ENCODE data around the gene ITGA2.
A peak's percentile ranks its signal among the peaks of the same experiment; 100 is the strongest.
"Not testable (repeated sequence)": the region's sequence is repeated elsewhere in the genome, so short reads cannot be mapped to it uniquely, and the experiment has no call there.

Gene ITGA2

DNA sequence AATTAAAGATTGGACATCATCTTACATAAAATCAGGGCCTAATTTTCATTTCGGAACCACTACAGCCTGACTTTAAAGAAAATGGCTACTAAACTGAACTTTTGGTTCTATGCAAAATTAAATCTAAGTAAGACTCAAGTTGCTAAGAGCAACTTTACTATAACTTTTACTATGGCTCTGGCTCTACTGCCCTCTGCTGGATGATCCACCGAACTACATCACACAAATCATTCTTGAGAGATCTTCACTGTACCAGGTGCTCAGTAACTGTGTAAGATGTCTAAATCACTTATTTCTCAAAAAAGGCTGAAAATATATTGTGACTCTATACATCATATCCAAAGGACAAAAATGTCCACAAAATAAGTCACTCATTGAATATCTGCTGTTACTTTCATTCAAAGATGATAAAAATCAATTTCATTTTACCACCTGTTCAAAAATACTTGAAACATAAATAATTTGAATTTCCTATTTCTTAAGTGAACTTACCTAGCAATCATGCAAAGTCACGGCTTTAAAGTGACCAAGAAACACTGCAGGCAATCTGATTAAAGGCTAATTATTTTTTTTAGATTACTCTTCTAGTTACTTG is 106.9 kb downstream of the ITGA2 start:
- no peak for DNase-seq (ENCODE audit: low read depth, low spot score)
- H3K36me3 ChIP-seq (ENCODE audit: insufficient read depth, low read length): peaks cover 42% of the 10 kb centered on the region
- no peak overlapping the region for H3K4me3 ChIP-seq
- no peak overlapping the region for H3K27ac ChIP-seq
- no peaks in the 10 kb centered on the region for H3K9me3 ChIP-seq (ENCODE audit: low read depth, low read length)
- H3K9ac ChIP-seq (ENCODE audit: insufficient read length): no peak overlapping the region
- TF ChIP-seq EZH2 (IDR thresholded peaks at IDR 0.05) (no peak), FOXP2 (optimal IDR thresholded peaks at IDR 0.05; ENCODE audit: control extremely low read depth, extremely low read length, insufficient read depth) (no peak)

DNA sequence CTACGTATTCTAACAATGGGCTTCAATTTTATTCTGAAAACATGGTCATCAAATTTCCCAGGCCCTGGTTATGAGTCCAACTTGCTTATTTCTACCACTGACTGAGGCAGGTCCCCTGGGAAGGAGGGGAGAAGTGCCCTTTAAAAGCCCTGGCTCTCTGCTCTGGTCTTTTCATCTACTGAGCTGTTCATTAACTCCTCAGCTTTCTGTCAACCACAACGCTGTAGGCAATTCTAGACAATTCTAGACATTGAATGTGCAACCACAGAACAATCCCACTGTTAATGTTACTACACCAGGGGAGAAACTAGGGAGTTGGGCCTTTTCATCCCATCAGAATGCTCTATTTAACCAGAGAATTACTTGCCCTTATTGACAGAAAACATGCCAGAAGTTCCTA is 110.4 kb downstream of the ITGA2 start:
- Histone ChIP-seq H3K27ac (no peak overlapping the region), H3K9me3 (ENCODE audit: low read depth, low read length) (no peaks in the 10 kb centered on the region), H3K4me3 (no peak overlapping the region), H3K36me3 (ENCODE audit: insufficient read depth, low read length) (peaks cover 58% of the 10 kb centered on the region), H3K9ac (ENCODE audit: insufficient read length) (no peak overlapping the region)
- TF ChIP-seq FOXP2 (optimal IDR thresholded peaks at IDR 0.05; ENCODE audit: control extremely low read depth, extremely low read length, insufficient read depth) (no peak), POLR2AphosphoS5 (IDR thresholded peaks at IDR 0.05; ENCODE audit: borderline replicate concordance, low read depth, low read length) (no peak), EZH2 (IDR thresholded peaks at IDR 0.05) (no peak)
- DNase-seq (ENCODE audit: low read depth, low spot score): no peak

DNA sequence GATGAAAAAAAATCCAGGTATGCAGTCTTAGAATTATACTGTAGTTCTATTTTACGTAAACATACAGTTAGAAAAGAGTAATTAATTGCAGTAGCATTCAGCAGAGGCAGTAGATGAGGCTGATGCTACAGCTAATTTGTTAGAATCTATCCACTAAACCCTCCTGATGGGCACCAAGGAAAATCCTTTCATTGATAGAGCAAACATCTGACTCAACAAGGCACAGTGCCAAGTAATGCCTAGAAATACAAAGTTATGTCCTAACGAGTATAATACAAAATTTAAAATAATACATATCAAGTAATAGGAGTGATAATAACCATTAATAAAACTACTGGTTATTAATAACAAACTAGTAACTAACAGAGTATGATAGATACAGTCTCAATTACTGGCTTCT is 111.5 kb downstream of the ITGA2 start:
- DNase-seq (ENCODE audit: low read depth, low spot score): no peak
- TF ChIP-seq POLR2AphosphoS5 (IDR thresholded peaks at IDR 0.05; ENCODE audit: borderline replicate concordance, low read depth, low read length) (no peak), FOXP2 (optimal IDR thresholded peaks at IDR 0.05; ENCODE audit: control extremely low read depth, extremely low read length, insufficient read depth) (no peak)
- H3K9ac ChIP-seq (ENCODE audit: insufficient read length): no peak overlapping the region
- no peak overlapping the region for H3K4me3 ChIP-seq
- peaks cover 63% of the 10 kb centered on the region for H3K36me3 ChIP-seq (ENCODE audit: insufficient read depth, low read length)
- no peak overlapping the region for H3K27ac ChIP-seq
- no peaks in the 10 kb centered on the region for H3K9me3 ChIP-seq (ENCODE audit: low read depth, low read length)

DNA sequence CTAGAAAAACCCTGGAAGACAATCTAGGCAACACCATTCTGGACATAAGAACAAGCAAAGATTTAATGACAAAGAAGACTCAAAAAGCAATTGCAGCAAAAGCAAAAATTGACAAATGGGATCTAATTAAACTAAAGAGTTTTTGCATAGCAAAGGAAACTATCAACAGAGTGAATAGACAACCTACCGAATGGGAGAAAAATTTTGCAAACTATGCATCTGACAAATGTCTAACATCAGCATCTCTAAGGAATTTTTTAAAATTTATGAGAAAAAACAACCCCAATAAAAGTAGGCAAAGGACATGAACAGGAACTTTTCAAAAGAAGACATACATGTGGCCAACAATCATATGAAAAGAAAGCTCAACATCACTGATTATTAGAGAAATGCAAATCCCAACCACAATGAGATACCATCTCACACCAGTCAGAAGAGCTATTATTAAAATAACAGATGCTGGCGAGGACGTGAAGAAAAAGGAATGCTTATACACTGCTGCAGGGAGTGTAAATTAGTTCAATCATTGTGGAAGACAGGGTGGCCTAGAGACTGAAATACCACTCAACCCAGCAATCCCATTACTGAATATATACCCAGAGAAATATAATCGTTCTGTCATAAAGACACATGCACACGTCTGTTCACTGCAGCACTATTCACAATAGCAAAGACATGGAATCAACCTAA is 116.6 kb downstream of the ITGA2 start:
- TF ChIP-seq EZH2 (IDR thresholded peaks at IDR 0.05) (no peak), FOXP2 (optimal IDR thresholded peaks at IDR 0.05; ENCODE audit: control extremely low read depth, extremely low read length, insufficient read depth) (no peak), POLR2AphosphoS5 (IDR thresholded peaks at IDR 0.05; ENCODE audit: borderline replicate concordance, low read depth, low read length) (no peak)
- peaks cover 39% of the 10 kb centered on the region for H3K36me3 ChIP-seq (ENCODE audit: insufficient read depth, low read length)

DNA sequence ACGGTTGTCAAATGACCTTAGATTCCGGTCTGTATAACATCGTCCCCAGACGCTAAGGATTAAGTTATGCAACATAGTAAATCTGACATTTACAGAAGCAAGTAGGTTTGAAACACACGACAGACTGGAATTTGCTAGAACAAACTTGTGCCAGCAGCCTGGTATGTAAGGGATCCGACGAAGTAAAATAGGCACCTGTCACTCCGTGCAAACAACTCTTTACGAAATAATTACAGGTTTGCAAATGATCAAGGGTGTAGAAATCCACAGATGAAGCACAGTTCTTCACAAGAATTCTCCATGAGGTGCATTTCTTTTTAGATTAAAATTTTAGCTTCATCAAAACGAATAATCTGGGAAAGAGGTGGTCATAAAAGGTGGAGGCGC is 119.9 kb downstream of the ITGA2 start:
- Histone ChIP-seq H3K9me3 (ENCODE audit: low read depth, low read length) (no peaks in the 10 kb centered on the region), H3K36me3 (ENCODE audit: insufficient read depth, low read length) (peaks cover 25% of the 10 kb centered on the region), H3K27ac (no peak overlapping the region), H3K4me3 (peak overlapping the region; percentile 79), H3K9ac (ENCODE audit: insufficient read length) (peak overlapping the region; percentile 57)
- TF ChIP-seq FOXP2 (optimal IDR thresholded peaks at IDR 0.05; ENCODE audit: control extremely low read depth, extremely low read length, insufficient read depth) (no peak), POLR2AphosphoS5 (IDR thresholded peaks at IDR 0.05; ENCODE audit: borderline replicate concordance, low read depth, low read length) (no peak), EZH2 (IDR thresholded peaks at IDR 0.05) (no peak)
- no peak for DNase-seq (ENCODE audit: low read depth, low spot score)

More for the DNA sequence above, 116.6 kb downstream of the ITGA2 start:
- no peak overlapping the region for H3K9ac ChIP-seq (ENCODE audit: insufficient read length)
- H3K27ac ChIP-seq: no peak overlapping the region
- H3K9me3 ChIP-seq (ENCODE audit: low read depth, low read length): no peaks in the 10 kb centered on the region
- H3K4me3 ChIP-seq: no peak overlapping the region
- DNase-seq (ENCODE audit: low read depth, low spot score): no peak

DNA sequence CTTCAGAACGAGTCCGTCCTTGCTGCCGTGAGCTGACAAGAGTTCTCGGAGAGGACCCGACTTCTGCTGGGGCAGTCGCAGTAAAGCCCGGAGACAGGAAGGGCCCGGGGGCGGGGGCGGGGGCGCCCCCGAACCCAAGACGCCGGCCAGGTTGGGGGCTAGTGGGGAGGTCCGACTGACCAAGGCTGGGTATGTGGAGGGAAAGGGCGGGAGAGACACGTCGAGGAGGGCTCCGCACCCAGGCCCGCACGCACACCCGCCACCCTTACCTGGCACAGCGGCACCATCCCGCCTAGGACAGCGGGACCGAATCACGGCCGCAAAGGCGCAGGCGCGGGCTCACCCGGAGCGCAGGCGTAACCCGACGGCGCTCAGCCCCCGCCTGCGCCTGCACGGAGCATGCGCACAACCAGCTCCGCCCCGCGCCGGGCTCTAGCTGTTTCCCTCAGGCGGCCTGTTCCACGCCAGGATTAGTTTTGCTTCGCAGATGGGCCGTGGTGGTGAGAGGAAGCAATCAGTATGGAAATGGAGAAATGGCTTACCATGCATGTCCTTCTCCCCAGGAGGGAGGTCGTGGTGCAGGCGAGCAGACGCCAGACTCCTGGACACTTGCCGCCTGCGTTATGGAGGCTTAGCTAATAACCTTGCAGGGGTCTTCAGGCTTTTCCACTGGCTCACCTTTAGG is 120.4 kb downstream of the ITGA2 start, which contains the start of gene MOCS2:
Gene MOCS2 (minus strand): TSS at position 315 of the 685 bp plus-strand sequence. CDS start 2,583 bp downstream, outside the sequence.
- no peak for TF ChIP-seq FOXP2 (optimal IDR thresholded peaks at IDR 0.05; ENCODE audit: control extremely low read depth, extremely low read length, insufficient read depth)
- peak; percentile 93 for TF ChIP-seq POLR2AphosphoS5 (IDR thresholded peaks at IDR 0.05; ENCODE audit: borderline replicate concordance, low read depth, low read length)
- no peak for TF ChIP-seq EZH2 (IDR thresholded peaks at IDR 0.05)
- peak within 1 kb of the TSS; percentile 79 for H3K4me3 ChIP-seq
- peak within 1 kb of the TSS; percentile 69 for H3K9ac ChIP-seq (ENCODE audit: insufficient read length)
- DNase-seq (ENCODE audit: low read depth, low spot score): no peak
- no peak within 1 kb of the TSS for H3K27ac ChIP-seq
- peaks cover 20% of the 10 kb centered on the region for H3K36me3 ChIP-seq (ENCODE audit: insufficient read depth, low read length)
- no peaks in the 10 kb centered on the region for H3K9me3 ChIP-seq (ENCODE audit: low read depth, low read length)

DNA sequence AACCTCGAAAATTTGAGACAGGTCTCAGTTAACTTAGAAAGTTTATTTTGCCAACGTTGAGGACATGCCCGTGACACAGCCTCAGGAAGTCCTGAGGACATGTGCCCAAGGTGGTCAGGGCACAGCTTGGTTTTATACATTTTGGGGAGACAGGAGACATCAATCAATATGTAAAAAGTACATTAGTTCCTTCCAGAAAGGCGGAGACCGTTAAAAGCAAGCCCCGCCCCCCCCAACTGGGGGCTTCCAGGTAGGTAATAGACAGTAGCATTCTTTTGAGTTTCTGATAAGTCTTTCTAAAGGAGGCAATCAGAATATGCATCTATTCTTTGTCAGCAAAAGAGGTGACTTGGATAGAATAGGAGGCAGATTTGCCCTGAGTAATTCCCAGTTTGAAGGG is 121.0 kb downstream of the ITGA2 start:
- TF ChIP-seq POLR2AphosphoS5 (IDR thresholded peaks at IDR 0.05; ENCODE audit: borderline replicate concordance, low read depth, low read length) (no peak), FOXP2 (optimal IDR thresholded peaks at IDR 0.05; ENCODE audit: control extremely low read depth, extremely low read length, insufficient read depth) (no peak), EZH2 (IDR thresholded peaks at IDR 0.05) (no peak)
- no peak overlapping the region for H3K27ac ChIP-seq
- H3K4me3 ChIP-seq: peak overlapping the region; percentile 79

DNA sequence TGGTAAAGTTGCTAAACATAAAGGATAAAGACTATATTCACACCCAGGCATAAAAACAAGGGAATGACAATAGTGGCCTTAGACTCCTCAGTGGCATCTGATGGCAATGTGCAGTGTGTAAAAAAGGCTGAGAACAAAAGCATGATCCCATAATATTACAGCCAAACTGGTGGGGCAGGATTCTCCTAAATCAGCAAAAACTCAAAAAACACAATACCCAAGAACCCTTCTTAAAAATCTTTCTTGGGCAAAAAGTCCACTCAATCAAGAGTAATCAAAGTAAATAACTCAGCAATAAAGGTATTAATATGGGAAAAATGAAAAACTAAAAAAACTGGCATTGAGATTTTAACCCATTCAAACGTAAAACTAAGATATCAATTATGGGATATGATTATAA is 122.0 kb downstream of the ITGA2 start:
- no peaks in the 10 kb centered on the region for H3K9me3 ChIP-seq (ENCODE audit: low read depth, low read length)
- TF ChIP-seq EZH2 (IDR thresholded peaks at IDR 0.05) (no peak), FOXP2 (optimal IDR thresholded peaks at IDR 0.05; ENCODE audit: control extremely low read depth, extremely low read length, insufficient read depth) (no peak), POLR2AphosphoS5 (IDR thresholded peaks at IDR 0.05; ENCODE audit: borderline replicate concordance, low read depth, low read length) (no peak)
- no peak for DNase-seq (ENCODE audit: low read depth, low spot score)
- no peak overlapping the region for H3K9ac ChIP-seq (ENCODE audit: insufficient read length)
- peaks cover 10% of the 10 kb centered on the region; the same call in 1 of the 2 replicates for H3K36me3 ChIP-seq (ENCODE audit: insufficient read depth, low read length)
- no peak overlapping the region for H3K27ac ChIP-seq
- no peak overlapping the region for H3K4me3 ChIP-seq

More for the DNA sequence above, 121.0 kb downstream of the ITGA2 start:
- no peak for DNase-seq (ENCODE audit: low read depth, low spot score)
- peaks cover 15% of the 10 kb centered on the region; the same call in 1 of the 2 replicates for H3K36me3 ChIP-seq (ENCODE audit: insufficient read depth, low read length)
- no peaks in the 10 kb centered on the region for H3K9me3 ChIP-seq (ENCODE audit: low read depth, low read length)
- H3K9ac ChIP-seq (ENCODE audit: insufficient read length): peak overlapping the region; percentile 69

DNA sequence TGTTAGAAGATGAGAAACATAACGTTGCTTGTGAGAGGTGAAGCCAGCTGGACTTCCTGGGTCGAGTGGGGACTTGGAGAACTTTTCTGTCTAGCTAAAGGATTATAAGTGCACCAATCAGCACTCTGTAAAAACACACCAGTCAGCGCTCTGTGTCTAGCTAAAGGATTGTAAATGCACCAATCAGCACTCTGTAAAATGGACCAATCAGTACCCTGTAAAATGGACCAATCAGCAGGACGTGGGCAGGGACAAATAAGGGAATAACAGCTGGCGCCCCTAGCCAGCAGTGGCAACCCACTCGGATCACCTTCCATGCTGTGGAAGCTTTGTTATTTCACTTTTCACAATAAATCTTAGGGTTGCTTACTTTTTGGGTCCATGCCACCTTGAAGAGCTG is 123.2 kb downstream of the ITGA2 start:
- H3K27ac ChIP-seq; H3K4me3 ChIP-seq; H3K9ac ChIP-seq (ENCODE audit: insufficient read length); DNase-seq (ENCODE audit: low read depth, low spot score); H3K36me3 ChIP-seq (ENCODE audit: insufficient read depth, low read length); H3K9me3 ChIP-seq (ENCODE audit: low read depth, low read length): not testable (repeated sequence)

Measured in SK-N-MC (cell line).